ENCODE data around the gene UNC5C.

The UNC5C gene

GRCh38 chr4:95546866-95547714 is 1.7 kb downstream of the UNC5C start:
- DNase-seq (ENCODE audit: low spot score) = no peak

- DNase-seq (ENCODE audit: low spot score) = no peak
Measured at GRCh38 chr4:95546221-95546620, 2.6 kb downstream of the UNC5C start.

- DNase-seq (ENCODE audit: low spot score) = no peak
Measured at GRCh38 chr4:95545546-95545945, 3.2 kb downstream of the UNC5C start.

GRCh38 chr4:95544113-95545103 is 4.4 kb downstream of the UNC5C start:
- DNase-seq (ENCODE audit: low spot score) = no peak

GRCh38 chr4:95541889-95542607 is 6.7 kb downstream of the UNC5C start:
- DNase-seq (ENCODE audit: low spot score) = no peak

- no peak for DNase-seq (ENCODE audit: low spot score)
Measured at GRCh38 chr4:95541094-95541493, 7.7 kb downstream of the UNC5C start.

GRCh38 chr4:95540227-95540626 is 8.5 kb downstream of the UNC5C start:
- DNase-seq (ENCODE audit: low spot score) = no peak

- no peak for DNase-seq (ENCODE audit: low spot score)
Measured at GRCh38 chr4:95539106-95539505, 9.7 kb downstream of the UNC5C start.

GRCh38 chr4:95537863-95538488 is 10.8 kb downstream of the UNC5C start:
- no peak for DNase-seq (ENCODE audit: low spot score)

GRCh38 chr4:95537191-95537590 is 11.6 kb downstream of the UNC5C start:
- no peak for DNase-seq (ENCODE audit: low spot score)

- no peak for DNase-seq (ENCODE audit: low spot score)
Measured at GRCh38 chr4:95536650-95537049, 12.1 kb downstream of the UNC5C start.

- no peak for DNase-seq (ENCODE audit: low spot score)
Measured at GRCh38 chr4:95535180-95535579, 13.6 kb downstream of the UNC5C start.

GRCh38 chr4:95534032-95534431 is 14.7 kb downstream of the UNC5C start:
- no peak for DNase-seq (ENCODE audit: low spot score)

- DNase-seq (ENCODE audit: low spot score) = no peak
Measured at GRCh38 chr4:95533254-95533653, 15.5 kb downstream of the UNC5C start.

- no peak for DNase-seq (ENCODE audit: low spot score)
Measured at GRCh38 chr4:95532305-95532704, 16.5 kb downstream of the UNC5C start.

GRCh38 chr4:95531141-95531540 is 17.6 kb downstream of the UNC5C start:
- no peak for DNase-seq (ENCODE audit: low spot score)

- DNase-seq (ENCODE audit: low spot score) = no peak
Measured at GRCh38 chr4:95529946-95530345, 18.8 kb downstream of the UNC5C start.

- DNase-seq (ENCODE audit: low spot score) = no peak
Measured at GRCh38 chr4:95528388-95528948, 20.3 kb downstream of the UNC5C start.

GRCh38 chr4:95526075-95526474 is 22.7 kb downstream of the UNC5C start:
- no peak for DNase-seq (ENCODE audit: low spot score)

GRCh38 chr4:95524729-95525128 is 24.0 kb downstream of the UNC5C start:
- DNase-seq (ENCODE audit: low spot score) = no peak

- DNase-seq (ENCODE audit: low spot score) = no peak
Measured at GRCh38 chr4:95524184-95524583, 24.6 kb downstream of the UNC5C start.

Measured in LoVo (cell line).